Measurements from ENCODE around the gene GMCL2.

GRCh38 chr5:178228609-178229008 lies 41.4 kb upstream of the GMCL2 start:
- TF ChIP-seq CTCF (IDR thresholded peaks at IDR 0.05; ENCODE audit: poor library complexity): no peak
- TF ChIP-seq EZH2phosphoT487 (IDR thresholded peaks at IDR 0.05; ENCODE audit: low read depth, severe bottlenecking, unreplicated experiment): no peak
- no peak for TF ChIP-seq EZH2 (IDR thresholded peaks at IDR 0.05; ENCODE audit: borderline replicate concordance)
